8988T (cell line): Measurements from ENCODE around the gene PHOX2A.

Source experiments
- DNase-seq: peaks from one replicate; pipeline ENCODE4 v3.0.0; 2011

The PHOX2A gene

GRCh38 chr11:72233056-72233772 lies 10.8 kb downstream of the PHOX2A start:
- no peak for DNase-seq

DNA sequence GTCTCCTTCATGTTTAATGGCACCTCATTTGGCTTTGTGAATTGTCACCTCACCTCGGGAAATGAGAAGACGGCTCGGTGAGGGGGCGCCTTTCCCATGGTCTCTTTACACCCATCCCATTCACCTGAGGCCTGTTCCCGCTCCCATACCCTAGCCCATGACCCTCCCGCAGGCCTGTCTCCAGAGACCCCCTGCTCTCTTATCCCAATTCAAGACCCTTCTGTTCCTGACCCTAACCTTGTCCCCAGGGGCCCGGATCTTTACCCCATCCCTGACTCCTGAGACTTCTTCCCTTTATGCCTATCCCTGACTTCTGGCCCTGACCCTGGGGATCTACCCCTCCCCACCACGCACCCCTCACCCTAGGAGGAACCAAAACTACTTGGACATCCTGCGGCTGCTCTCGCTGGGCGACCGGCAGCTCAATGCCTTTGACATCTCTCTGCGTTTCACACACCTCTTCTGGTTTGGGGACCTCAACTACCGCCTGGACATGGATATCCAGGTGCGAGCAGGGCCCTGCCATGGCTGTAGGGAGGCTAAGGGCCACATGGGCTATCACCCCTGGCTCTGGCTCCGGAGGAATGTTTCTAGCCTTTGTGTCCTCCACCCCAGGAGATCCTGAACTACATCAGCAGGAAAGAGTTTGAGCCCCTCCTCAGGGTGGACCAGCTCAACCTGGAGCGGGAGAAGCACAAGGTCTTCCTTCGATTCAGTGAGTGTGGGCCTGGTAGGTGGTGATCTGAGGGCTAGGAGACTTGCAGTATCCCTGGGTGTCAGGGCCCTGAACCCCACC lies 11.5 kb downstream of the PHOX2A start:
- no peak for DNase-seq

GRCh38 chr11:72231396-72232259 lies 12.3 kb downstream of the PHOX2A start:
- no peak for DNase-seq

DNA sequence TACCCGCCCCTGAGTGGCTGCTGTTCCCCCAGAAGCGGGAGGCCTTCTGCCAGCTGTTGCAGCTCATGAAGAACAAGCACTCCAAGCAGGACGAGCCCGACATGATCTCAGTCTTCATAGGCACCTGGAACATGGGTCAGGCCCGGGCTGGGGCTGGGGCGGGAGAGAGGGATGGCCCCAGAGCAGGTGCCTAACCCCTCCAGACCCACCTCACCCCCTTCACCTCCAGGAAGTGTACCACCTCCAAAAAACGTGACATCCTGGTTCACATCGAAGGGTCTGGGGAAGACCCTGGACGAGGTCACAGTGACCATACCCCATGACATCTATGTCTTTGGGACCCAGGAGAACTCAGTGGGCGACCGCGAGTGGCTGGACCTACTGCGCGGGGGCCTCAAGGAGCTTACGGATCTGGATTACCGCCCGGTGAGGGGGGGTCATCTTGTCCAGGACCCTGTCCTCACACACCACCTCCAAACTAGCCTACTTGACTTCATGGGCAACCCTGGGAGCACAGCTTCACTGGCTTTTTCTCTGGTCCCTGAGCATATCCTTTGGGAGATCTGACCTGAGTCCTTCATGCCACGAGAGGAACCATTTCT lies 13.1 kb downstream of the PHOX2A start:
- DNase-seq, result no peak

- no peak for DNase-seq
Observed at GRCh38 chr11:72229925-72230763, 13.8 kb downstream of the PHOX2A start.

DNA sequence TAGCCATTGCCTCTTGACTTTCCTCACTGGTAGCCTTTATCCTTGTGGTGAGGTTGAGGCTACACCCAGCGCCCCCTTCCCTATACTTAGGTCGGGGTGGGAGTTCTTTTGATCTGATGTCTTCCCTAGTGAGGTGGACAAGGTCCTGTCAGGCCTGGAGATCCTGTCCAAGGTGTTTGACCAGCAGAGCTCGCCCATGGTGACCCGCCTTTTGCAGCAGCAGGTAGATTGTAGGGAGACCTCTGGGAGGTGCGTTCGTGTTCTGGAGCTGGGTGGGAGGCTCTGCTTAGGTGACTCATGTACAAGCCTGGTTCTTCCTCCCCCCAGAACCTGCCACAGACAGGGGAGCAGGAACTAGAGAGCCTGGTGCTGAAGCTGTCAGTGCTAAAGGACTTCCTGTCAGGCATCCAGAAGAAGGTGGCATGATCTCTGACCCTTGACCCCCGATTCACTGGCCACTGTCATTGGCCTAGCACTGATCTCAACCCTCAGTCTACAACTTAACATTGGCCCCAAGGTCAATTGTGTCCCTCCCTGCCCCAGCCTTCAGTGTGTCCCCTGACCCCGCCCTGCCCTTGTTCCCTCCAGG lies 14.5 kb downstream of the PHOX2A start:
- no peak for DNase-seq

DNA sequence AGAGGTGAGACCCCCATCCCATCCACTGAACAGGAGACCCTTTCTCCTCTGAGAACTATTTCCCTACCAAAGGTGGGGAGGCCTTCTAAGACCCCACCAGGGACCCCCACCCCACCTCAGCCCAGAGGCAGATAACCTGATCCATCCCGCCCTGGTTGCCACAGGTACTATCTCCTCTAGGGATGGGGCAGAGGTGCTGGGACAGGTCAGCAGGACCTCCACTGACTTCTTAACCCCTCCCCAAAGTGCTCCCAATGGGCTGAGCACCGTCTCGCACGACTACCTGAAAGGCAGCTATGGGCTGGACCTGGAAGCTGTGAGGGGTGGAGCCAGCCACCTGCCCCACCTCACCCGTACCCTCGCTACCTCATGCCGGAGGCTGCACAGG lies 15.1 kb downstream of the PHOX2A start:
- no peak for DNase-seq

DNA sequence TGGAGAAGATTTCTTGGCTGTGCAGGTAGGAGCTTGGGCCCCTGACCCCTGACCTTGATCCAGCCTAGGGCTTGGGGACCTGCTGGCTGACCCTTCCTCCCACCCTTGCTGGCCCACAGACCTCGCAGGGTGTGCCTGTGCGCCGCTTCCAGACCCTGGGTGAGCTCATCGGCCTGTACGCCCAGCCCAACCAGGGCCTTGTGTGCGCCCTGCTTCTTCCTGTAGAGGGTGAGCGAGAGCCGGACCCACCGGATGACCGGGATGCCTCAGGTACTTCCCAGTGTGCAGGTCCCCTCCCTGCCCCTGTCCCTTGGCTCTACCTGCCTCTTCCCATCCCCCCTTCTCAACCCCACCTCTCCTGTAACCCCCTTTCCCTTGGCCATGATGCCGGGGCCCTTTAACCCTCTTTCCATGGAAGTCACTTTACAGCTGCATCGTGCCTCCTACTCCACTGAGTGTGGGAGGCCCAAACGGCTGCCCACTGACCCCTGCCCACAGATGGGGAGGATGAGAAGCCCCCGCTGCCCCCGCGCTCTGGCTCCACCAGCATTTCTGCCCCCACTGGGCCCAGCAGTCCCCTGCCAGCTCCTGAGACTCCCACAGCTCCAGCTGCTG lies 15.6 kb downstream of the PHOX2A start:
- DNase-seq, result no peak

- no peak for DNase-seq
Observed at GRCh38 chr11:72227316-72228228, 16.4 kb downstream of the PHOX2A start.

DNA sequence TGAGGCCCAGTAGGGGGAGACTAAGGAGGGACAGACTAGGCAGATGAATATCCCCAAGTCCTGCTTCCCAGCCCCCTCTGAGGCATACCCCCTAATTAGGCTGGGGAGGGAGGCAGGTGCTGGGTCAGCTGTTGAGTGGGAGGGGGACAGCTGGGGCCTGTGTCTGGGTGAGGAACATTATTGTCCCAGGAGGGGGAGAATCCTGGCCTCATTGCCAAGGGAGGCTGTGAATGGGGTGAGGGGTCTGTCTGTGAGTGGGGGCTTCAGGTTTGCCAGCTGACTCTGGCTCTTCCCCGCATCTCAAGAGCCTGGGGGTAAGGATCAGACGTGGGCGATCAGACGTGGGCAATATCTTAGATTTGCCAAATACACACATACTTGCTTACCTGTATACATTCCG lies 17.3 kb downstream of the PHOX2A start:
- no peak for DNase-seq

DNA sequence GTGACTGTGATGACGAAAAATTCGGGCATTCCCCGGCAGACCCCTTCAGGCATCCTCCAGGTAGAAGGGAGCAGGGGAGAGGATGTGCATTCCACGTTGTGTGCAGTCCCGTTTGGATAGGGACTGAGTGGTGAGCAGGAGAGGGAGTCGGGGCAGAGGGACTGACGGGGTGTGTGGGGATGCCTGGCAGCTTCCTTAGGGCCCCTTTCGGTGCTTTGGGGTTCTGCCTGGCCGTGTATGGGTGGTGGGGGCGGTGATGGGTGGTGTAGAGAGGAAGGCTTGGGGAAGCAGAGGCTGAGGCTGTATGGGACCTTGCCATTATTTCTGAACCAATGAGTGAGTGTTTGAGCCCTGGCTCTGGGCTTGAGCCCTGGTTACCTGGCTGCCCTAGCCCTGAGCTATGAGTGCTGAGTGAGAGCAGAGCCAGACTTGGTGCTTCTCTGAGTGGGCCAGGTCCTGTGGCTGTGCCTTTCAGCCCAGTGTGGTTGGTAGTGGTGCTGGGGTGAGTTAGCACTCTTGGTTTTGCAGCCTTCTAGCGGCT lies 18.5 kb downstream of the PHOX2A start:
- DNase-seq, result peak; percentile 38

DNA sequence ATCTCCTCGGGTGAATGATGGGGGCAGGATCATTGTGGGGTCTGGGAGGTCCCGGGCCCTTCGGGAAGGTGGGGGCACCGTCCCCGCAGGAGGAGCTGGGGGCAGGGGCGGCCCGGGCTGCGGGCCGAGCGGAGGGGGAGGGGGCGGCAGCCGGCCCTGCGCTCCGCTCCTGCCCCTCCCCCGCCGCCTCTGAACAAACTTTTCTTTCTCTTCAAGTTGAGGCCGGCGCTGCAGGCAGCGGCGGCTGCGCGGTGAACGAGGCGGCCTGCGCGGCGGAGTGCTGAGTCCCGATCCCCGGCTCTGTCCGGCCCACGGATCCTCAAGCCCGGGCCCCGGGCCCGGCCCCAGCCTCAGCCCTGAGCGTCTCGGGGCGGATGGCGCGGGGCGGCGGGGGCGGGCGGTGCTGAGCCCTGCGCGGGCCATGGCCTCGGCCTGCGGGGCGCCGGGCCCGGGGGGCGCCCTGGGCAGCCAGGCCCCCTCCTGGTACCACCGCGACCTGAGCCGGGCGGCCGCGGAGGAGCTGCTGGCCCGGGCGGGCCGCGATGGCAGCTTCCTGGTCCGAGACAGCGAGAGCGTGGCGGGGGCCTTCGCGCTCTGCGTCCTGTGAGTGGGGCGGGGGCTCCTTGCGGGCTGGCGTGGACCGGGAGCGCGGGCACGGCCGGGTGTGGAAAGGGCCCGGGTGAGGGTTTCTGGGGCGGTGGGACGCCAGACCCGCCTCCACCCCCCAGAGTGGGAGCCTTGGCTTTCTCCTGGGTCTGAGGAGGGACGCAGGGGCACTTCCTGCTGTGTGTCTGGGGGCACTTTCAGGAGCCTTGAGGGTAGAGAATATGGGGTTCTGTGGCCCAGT lies 19.2 kb downstream of the PHOX2A start, which contains the start of gene INPPL1:
Gene INPPL1 (plus strand): TSS at position 204 of the 847 bp plus-strand sequence. CDS start 218 bp downstream, at position 422.
- DNase-seq, result peak; percentile 39

- peak; percentile 50 for DNase-seq
Observed at GRCh38 chr11:72223615-72224563, 20.1 kb downstream of the PHOX2A start.

DNA sequence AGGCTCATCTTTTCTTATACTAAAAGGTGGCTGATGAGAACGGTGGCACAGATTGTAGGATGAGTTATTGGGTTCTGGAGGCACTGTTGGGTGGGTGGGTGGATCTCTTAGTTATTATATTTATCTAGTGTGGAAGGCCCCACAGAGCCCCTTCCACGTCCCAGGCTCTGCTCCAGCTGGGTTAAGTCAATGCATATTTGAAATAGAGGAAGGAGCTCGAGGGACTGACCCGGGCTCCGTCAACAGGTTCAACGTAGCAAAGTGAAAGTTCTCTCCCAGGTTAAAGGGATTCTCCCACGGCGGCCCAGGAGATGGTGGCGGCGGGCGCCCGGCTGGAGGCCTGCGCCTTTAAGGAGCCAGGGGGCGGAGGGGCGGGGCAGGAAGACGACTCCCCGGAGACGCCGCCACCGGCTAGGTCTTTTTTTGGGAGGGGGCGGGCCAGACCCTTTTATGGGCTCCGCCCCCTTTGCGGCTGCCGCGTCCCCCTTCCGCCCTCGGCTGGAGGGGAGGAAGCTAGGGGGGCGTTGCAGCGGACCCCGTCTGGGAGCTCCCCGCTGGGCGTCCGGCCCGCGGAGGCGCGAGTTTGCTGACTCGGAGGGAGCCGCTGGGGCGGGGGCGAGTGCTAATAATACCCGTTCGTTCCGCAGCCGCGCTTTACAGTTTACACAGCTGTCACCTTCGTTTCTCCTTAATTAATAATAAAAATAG lies 20.9 kb downstream of the PHOX2A start:
- peak; percentile 81 for DNase-seq

- no peak for DNase-seq
Observed at GRCh38 chr11:72222106-72222891, 21.7 kb downstream of the PHOX2A start.
